ENCODE results near the gene ACSL5.

DNA sequence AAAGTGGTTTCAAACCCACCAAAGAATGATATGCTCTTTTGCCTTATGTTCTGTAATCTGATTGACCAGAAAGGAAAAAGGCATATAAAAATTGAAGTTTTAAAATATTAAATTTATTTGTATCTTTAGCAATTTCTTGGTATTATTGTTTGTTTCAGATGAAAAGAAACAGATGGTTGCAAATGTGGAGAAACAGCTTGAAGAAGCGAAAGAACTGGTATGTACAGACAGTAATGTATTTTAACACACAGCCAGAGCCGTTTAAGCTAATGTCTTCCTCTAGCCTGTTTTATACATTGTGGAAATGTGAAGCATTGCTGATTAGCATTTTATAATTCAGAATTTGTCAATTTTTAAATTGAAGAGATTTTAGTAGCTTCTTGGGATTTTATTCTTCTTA lies 86.5 kb downstream of the ACSL5 start:
- TF ChIP-seq EZH2phosphoT487 (IDR thresholded peaks at IDR 0.05; ENCODE audit: insufficient read depth, low read depth) (no peak), EZH2 (IDR thresholded peaks at IDR 0.05; ENCODE audit: insufficient read depth, poor library complexity, severe bottlenecking) (no peak)
